IPS-NIHi11 (cell line): ENCODE measurements around the gene FN3KRP.
"Not testable (repeated sequence)": the region's sequence is repeated elsewhere in the genome, so short reads cannot be mapped to it uniquely, and the experiment has no call there.

Experiments
- DNase-seq: peaks from one replicate; pipeline ENCODE4 v3.0.0; 2012; ENCODE audit warnings: mixed read lengths, low spot score

FN3KRP gene

DNA sequence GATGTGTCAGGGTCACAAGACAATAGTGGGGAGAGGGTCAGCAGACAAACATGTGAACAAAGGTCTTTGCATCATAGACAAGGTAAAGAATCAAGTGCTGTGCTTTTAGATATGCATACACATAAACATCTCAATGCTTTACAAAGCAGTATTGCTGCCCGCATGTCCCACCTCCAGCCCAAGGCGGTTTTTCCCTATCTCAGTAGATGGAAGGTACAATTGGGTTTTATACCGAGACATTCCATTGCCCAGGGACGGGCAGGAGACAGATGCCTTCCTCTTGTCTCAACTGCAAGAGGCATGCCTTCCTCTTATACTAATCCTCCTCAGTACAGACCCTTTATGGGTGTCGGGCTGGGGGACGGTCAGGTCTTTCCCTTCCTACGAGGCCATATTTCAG lies 28.2 kb downstream of the FN3KRP start:
- DNase-seq: not testable (repeated sequence)

GRCh38 chr17:82745524-82745923 lies 29.0 kb downstream of the FN3KRP start:
- no peak for DNase-seq

- no peak for DNase-seq
These were observed 32.2 kb downstream of the FN3KRP start for GRCh38 chr17:82748756-82749155.

DNA sequence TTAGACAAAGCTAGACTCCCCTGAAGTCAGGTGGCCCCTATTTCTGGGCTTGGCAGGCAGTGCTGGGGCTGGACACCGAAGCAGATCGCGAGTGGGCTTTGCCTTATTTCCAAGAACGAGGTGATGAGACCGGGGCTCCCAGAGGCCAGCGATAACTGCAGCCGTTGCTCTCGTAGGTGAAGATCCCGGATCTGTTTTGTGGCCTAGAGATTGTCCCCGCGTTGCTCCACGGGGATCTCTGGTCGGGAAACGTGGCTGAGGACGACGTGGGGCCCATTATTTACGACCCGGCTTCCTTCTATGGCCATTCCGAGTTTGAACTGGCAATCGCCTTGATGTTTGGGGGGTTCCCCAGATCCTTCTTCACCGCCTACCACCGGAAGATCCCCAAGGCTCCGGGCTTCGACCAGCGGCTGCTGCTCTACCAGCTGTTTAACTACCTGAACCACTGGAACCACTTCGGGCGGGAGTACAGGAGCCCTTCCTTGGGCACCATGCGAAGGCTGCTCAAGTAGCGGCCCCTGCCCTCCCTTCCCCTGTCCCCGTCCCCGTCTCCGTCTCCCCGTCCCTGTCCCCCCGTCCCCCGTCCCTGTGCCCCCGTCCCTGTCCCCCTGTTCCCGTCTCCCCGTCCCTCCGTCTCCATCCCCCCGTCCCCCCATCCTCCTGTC lies 33.9 kb downstream of the FN3KRP start:
- no peak for DNase-seq

DNA sequence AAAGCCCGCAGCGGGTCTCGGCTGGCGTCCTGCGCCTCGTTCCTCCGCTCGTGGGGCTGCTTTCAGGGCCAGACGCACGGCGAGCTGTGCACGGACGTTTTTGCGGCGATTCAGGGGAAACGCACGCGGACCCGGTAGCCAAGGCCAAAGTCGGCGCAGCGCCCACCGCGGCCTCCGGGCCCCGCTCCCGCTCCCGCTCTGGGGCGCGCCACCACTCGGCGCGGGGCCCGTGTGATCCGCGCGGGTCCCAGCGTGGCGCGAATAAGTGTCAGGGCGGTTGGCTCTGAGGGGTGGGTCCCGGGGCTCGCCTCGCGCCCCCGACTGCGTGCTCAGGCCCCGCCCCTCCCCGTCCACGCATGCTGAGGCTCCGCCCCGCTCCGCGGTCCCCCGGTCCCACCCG lies 34.7 kb downstream of the FN3KRP start:
- DNase-seq: no peak

GRCh38 chr17:82751571-82752370 lies 35.3 kb downstream of the FN3KRP start, which contains the start of gene TBCD:
TBCD (plus strand) TSS chr17:82752065; CDS start chr17:82752194, 129 bp downstream.
- peak; percentile 95 for DNase-seq

DNA sequence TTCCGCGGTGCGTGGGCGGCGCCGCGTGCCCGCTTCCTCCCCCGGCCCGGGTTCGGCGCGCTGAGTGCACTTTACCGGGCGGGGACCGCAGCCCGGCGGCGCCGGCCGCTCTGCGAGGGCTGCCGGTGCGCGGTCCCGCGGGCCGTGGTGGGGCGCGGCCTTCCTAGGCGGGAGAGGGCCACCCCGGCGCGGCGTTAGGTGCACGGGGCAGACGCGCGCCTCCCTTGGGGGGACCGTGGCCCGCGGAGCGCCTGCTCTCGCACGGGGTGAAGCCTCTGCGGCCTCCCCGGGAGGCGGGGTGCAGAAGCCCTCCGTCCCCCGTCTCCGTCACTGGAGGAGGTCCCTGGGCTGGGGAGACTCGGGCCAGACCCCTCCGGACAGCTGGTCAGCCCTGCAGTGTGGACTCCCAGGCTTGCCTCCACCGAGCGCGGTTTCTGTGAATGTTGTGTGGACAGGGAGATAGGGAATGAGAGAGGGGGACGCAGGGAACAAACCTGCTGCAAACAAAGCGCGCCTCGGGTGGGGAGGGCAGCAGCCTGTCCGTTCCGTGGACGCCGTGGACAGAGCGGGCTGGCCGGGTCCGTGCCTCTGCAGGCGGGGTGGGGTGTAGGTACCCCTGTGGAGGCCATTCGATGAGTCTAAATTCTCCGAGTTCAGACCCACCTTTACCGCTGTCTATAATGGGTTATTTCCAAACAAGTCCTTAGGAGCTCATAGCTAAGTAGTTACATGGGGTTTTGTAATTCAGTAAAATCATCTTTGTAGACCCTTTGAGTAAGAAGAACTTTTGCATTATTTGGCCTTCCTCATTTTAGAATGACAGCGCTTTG lies 36.1 kb downstream of the FN3KRP start:
- no peak for DNase-seq

GRCh38 chr17:82753201-82753464 lies 36.6 kb downstream of the FN3KRP start:
- DNase-seq: no peak

DNA sequence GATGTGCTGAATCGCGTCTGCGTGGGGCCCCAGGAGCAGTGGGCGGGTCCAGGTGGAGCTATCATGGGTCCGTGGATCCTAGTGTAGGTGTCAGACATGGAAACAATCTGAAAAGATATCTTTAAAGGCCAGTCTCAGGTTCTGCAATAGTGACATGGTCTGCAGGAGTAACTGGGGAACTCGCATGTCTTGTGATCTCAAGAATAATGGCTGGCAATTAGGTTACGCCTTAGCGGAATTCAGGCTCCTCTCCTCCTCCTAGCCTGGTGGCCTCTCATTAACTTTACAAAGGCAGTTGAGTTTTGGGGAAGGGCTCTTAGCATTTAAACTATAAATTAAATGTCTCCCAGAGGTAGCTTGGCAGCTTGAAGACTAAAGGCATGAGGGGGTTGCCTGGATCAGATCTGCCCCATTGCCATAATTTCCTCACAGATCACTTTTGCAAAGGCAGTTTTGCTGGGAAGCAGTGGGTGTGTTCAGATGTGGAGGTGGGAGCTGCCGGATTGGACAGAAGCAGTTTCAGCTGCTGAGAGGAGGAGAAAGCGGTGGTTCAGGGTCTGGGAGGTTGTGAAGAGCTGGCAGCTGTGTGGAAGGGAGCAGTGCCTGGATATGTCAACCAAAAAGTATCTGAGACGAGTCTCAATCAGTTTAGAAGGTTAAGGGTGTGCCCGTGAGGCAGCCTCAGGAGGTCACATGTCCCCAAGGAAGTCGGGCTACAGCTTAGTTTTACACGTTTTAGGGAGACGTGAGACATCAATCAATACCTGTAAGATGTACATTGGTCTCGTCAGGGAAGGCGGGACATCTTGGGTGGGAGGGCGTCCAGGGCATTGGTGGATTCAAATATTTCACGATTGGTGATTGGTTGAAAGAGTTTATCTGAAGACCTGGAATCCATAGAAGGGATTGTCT lies 38.0 kb downstream of the FN3KRP start:
- DNase-seq: peak; percentile 63

GRCh38 chr17:82756166-82756565 lies 39.7 kb downstream of the FN3KRP start:
- DNase-seq: no peak

GRCh38 chr17:82765371-82765770 lies 48.9 kb downstream of the FN3KRP start:
- DNase-seq: no peak

GRCh38 chr17:82767041-82767754 lies 50.7 kb downstream of the FN3KRP start:
- DNase-seq: peak; percentile 80

- no peak for DNase-seq
These were observed 52.5 kb downstream of the FN3KRP start for GRCh38 chr17:82769041-82769440.

DNA sequence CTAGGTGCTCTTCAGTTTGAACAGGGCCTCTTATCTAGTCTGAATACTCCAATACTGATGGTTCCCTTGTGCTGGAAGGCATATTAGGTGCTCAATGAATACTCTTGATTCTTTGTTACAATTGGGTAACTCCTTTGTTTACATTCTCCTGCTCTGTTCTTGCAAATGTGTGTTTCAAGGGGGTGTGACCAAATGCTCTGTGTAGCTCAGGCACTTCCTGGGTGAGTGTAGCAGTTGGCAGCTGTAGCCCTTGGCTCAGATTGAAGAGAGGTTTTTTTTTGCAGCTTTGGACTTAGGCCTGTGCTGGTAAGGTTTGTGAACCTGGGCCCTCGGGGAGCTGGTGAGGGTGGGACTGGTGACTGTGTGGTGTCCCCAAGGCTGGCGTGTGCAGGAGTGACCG lies 55.5 kb downstream of the FN3KRP start:
- no peak for DNase-seq

GRCh38 chr17:82774456-82774855 lies 58.0 kb downstream of the FN3KRP start:
- DNase-seq: not testable (repeated sequence)

- peak; percentile 95 for DNase-seq
These were observed 58.7 kb downstream of the FN3KRP start for GRCh38 chr17:82775001-82775823.

DNA sequence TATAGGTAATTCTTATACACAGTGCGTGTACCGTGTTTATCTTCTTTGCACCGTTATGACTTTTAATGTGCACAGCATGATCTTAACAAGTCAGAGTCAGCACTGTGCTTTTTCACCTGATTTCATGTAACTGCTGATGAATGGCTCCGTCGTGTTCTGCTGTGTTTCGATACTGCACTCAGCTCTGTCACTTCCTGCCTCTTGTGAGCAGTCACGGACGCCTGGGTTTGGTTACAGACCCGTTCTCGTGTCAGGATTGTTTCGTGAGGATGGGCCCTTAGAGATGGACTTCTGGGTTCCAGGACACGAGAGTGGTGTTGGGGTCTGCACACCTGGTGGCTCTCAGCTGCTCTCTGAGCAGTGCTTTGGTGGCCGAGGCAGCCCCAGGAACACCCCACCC lies 59.9 kb downstream of the FN3KRP start:
- DNase-seq: no peak
